HUDEP-2 (cell line): ENCODE measurements around the gene CCT2.
"Not testable (repeated sequence)": the region's sequence is repeated elsewhere in the genome, so short reads cannot be mapped to it uniquely, and the experiment has no call there.

Experiments used
- DNase-seq, 76 experiments: peaks; one replicate each; lab custom pipeline; 2025; ENCODE audit not compliant: unreplicated experiment in 76 of 76; lab: John Stamatoyannopoulos, UW

The CCT2 gene

DNA sequence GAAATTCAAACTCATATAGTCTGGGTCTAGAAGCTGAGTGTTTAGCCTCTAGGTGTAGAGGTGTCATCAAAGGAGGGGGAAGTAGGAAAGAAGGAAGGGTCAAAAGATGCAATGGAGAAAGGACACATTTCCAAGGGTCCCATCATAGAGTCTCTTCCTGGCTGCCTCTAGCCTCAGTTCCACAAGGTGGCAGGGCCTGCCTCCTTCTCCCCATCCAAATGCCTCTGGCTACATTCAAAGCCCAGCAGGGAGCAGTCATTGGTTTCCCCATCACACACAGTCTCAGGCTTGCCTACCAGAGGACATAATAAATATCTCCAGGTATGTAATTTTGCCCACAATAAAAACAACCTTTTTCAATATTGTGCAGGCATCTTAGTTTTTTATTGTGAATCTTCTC, 2.1 kb upstream of the CCT2 start:
- peak in 43 of 76 experiments; percentile 2 to 52 (median 21) for DNase-seq

DNA sequence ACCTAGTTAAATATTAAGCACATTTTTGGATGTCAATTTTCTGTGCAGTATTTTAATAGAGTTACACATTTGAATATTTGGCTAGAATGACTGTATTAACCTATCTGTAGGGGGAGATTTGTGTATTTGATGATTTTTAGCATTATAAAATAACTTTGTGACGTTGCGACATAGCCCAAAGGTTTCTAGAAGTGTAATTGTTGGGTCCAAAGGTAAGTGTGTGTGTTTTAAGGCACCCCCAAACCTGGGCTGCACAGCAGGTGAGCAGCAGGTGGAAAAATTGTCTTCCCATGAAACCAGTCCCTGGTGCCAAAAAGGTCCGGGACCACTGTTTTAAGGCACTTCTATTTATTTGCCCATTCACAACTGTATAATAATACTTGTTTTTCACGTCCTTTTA, 3.3 kb downstream of the CCT2 start:
- no peak for DNase-seq

DNA sequence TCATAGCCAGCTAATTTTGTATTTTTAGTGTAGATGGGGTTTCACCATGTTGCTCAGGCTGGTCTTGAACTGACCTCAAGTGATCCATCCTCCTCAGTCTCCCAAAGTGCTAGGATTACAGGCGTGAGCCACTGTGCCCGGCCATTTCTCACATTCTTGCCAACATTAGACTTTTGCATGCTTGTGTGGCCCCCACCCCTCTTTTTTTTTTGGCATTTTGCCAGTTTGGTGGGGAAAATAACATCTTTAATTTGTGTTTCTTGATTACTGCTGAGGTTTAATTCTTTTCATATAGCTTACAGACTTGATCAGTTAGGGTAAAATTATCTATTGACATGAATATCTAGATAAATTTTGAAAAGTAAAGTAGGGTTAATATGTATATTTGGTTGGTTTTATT, 3.8 kb downstream of the CCT2 start:
- no peak for DNase-seq

DNA sequence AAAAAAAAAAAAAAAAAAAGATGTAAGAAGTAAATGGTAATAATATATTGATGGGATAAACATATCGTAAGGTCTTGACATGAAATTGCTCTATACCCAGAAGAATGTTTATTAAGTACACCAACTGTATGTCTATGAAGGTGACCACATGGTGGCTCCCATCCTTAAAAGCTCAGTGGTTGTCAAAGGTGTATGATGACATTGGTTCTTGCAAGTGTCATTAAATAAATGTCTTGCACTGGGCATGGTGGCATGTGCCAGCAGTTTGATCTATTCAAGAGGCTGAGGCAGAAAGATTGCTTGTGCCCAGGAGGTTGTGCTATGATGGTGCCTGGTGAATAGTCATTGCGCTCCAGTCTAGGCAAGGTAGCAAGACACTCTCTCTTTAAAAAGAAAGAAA, 10.4 kb downstream of the CCT2 start:
- peak in 3 of 76 experiments; percentile 8 to 19 (median 17) for DNase-seq

DNA sequence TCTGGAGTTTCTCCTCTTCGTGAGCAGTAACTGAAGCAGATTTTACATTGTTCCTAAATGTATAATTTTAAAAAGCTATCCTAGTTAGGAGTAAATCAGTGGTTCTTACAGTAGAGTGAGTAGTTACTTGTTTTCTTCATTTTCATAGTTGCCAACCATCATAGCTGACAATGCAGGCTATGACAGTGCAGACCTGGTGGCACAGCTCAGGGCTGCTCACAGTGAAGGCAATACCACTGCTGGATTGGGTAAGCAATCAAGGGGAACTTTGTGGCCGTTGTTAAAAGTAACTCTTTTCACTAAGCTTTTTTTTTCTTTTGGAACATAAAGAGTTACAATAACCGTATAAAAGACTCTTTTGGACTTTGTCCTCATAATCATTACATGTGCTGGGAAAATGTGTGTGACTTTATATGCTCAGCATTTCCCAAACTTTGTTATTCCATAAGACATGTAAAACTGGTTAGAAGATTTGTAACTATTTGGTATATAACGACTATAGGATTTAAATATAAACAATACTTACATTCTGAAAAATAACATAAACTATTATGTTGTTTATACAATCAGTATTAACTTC, 13.0 kb downstream of the CCT2 start:
- no peak for DNase-seq

DNA sequence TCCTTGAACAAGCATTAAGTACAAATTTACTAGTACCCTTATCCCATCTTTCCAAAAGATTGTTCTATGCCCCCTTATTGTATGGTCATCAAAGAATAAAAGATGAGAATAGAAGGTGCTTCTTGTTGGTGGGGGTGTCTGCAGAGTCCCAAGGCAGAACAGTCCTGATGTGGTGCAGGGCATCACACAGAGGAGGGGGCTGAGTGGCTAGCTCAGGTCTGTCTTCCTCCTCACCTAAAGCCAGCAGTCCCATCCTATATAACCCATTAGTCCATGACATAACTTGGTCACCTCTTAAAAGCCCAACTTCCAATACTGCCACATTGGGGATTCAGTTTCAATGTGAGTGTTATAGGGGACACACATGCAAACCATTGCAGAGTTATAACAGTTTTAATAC, 15.5 kb downstream of the CCT2 start:
- DNase-seq = no peak

DNA sequence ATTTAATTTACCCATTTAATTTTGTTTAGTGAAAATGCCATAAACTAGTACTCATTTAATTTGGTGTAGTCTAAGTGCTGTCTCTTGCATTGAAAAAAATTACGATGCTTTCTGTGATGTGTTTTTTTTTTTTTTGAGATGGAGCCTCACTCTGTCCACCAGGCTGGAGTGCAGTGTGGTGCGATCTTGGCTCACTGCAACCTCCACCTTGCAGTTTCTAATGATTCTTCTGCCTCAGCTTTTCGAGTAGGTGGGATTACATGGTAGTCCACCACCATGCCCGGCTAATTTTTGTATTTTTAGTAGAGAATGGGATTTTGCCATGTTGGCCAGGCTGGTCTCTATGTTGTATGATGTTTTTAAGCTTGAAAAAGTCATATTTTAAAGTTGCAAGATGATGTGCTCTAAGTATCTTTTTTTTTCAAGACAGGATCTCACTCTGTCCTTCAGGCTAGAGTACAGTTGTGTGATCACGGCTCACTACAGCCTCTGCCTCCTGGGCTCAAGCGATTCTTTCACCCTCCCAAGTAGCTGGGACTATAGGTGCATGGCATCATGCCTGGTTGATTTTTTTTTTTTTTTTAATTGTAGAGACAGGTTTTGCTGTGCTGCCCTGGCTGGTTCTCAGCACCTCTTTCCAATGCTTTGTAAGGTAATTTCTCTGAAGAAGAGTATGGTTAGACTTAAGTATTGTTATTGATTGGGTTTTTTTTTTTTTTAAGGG, 16.9 kb downstream of the CCT2 start:
- DNase-seq = no peak

DNA sequence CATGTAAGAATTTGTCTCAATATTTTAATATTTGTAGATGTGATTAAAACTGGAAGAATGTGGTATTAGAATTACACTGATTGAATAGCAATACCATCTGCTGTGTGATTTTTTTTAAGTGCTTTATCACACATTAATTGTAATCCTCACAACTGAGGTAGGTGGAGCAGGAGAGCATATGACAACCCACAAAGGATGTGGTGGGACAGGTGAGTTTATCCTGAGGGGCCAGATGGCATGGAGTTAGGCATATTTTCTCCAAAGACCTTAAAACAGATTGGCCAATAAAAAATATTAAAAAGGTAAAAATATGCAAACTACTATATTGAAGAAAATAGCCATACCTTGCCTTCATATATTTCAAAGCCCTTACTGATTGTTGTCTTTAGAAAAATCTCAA, 17.7 kb downstream of the CCT2 start:
- no peak for DNase-seq

DNA sequence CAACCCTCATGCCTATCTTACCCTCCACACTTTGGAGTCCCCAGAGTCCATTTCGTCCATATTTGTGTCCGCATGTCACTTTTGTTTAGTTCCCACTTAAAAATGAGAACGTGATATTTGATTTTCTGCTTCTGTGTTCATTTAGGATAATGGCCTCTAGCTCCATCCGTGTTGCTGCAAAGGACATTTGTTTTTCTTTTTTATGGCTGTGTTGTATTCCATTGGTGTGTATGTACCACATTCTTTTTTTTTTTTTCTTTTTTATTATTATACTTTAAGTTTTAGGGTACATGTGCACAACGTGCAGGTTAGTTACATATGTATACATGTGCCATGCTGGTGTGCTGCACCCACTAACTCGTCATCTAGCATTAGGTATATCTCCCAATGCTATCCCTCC, 18.3 kb downstream of the CCT2 start:
- not testable (repeated sequence) for DNase-seq

DNA sequence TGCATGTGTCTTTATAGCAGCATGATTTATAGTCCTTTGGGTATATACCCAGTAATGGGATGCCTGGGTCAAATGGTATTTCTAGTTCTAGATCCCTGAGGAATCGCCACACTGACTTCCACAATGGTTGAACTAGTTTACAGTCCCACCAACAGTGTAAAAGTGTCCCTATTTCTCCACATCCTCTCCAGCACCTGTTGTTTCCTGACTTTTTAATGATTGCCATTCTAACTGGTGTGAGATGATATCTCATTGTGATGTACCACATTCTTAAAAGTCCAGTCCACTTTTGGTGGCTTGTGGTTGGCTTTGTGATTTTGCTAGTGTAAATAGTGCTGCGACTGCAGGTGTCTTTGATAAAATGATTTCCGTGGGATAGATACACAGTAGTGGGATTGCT, 19.0 kb downstream of the CCT2 start:
- DNase-seq = not testable (repeated sequence)

DNA sequence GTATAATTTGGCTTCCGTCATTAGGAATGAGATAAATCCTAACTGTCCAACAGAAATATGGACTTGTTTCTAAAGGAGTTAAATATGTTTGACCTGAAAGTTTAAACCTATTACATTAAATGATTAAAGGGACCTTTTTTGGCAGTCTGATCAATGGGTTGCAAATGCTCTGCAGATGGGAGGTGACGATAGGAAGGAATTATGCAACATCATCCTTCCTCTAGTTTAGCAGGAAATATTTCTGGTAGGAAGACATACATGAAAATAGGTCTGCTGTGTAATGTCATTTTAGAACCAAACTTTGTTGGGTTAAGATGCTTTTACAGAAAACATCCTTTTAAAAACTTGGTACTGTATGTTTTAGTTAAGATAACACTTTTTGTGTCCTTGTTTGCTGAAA, 22.9 kb downstream of the CCT2 start:
- no peak for DNase-seq

DNA sequence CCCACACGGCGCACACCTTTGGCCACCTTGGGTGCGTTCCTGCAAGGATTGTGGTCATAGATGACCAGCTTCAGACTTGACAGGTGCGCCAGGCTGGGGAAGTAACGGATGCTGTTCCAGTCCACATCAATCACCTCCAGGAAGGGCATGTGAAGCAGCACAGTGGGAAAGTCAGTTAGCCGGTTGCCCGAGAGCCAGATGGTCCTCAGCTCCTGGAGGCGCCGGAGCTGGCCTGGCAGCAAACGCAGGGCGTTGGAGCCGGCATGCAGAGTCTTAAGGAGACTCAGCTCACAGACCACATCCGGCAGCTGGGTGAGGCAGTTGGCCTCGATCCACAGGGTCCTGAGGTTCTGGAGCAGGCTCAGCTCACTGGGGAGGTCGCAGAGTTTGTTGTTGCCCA, 24.9 kb downstream of the CCT2 start:
- DNase-seq = no peak

DNA sequence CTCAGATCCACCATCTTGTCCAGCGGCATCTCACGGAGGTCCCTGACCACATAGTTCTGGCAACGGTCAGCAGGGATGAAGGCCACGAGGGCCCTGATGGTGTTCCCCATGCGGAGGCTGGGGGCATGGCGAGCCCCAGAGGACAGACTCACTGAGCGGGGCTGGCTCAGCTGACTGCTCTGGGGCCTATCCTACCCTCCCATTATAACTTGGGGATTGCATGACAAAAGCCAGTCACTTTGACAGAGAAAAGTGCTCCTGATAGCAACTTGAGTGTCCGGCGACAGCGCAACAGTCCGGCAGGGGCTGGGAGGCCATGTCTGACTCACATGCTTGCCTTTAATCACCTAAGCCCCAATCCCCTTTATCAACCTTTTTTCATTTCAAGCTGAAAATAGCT, 25.5 kb downstream of the CCT2 start, which contains the start of gene LRRC10:
Gene LRRC10, minus strand, starts transcription at position 179 of the 400 bp plus-strand sequence. Its CDS starts 69 bp downstream, at position 110.
- DNase-seq = no peak

DNA sequence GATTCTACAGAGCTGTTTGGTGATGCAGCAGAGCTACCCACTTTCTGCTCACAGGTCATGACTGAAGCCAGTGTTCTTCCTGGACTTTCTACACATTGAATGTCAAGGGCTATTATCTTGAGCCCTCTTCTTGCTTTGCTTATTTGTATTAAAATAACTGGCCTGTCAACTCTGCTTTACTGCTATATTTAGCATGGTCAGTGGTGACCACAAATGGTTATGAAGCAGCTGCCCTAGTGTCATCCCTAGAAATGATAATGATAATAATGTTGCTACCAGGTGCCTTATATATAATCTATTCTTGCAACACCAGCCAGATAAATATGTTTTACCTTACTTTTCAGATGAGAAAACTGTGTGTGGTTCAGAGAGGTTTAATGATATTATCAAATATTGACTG, 28.1 kb downstream of the CCT2 start:
- DNase-seq = no peak

DNA sequence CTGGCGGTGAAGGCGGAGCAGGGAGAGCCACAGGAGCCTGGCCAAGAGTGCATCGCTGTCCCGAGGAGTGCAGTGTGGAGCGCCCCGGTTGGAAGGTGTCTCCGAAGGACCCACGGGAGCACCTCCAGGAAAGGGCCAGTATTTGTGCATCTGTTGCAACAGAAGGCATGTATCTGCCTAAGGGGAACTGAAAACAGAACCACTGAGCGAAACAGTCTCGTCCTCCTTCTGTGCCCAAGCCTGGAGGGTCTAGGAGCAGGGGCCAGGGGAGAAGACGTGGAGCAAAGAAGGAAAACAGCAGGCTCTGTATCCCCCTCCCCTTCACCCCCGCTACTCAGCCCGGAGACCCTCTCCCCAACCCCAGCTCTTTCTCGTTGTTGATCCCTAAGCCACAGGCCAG, 30.8 kb downstream of the CCT2 start:
- no peak for DNase-seq

DNA sequence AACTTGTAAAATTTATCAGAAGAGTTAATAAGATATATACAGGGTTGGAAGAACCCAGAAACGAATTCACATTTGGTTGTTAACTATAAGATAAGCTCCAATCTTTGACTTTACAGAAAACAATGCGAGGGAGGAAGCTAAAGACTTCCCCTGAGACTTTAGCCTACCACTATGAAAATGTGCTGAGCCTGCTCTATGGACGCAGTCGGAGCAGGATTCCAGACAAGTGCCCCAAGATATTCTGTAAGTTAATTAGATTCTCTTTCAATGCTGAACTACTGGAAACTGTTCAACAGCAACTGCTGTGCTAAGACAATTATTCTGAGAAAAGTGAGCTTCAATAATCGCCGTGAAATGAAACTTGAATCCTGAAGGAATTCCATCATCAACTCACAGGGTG, 33.8 kb downstream of the CCT2 start:
- DNase-seq = no peak

DNA sequence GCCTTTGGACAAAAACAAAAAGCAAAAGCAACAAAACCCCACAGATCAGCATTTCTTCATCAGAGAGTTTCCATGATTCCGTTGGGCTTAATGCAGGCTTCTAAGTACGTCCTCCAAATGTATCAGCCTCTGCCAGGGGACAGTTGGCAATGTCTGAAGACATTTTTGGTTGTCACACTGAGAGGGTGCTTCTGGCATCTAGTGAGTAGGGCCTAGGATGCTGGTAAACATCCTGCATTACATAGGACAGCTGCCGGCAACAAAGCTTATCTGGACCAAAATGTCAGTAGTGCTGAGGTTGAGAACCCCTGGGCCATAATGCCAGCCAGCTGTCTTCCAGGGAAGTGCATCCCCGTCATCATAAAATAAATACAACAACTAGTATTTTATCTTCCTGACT, 34.8 kb downstream of the CCT2 start:
- DNase-seq = no peak

DNA sequence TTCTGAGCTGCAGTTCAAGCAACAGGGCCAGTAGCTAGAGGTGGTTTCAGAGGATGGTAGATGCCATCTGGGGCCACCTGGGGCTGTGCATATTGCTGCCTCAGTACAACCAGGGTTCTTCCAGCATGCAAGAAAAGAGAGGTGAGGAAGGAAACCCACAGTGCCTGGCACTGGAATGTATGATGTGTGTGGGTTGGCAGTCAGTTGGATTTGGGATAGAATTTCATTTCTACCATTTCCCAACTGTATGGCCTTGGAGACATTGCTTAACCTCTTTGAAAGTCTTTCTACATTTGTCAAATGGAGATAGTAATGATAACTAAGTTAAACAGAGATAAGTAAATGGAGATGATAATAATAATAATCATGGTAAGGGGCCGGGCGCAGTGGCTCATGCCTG, 35.7 kb downstream of the CCT2 start:
- DNase-seq = no peak

DNA sequence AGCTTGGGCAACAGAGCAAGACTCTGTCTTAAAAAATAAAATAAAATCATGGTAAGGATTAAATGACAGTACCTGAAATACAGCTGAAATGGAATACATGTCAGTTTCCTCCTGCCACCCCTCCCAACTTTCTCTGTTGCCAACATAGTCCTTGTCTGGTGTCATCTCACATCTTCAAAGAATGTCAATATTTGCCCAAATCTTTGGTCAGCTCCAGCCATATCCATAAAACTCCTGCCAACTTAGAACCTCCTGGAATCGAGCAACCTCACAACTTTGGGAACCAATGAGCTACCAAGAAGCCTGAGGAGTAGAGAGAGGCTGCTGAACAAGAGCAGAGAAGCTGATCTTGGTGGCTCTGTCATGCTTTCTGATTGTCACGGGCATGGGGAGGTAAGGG, 36.3 kb downstream of the CCT2 start:
- no peak for DNase-seq

DNA sequence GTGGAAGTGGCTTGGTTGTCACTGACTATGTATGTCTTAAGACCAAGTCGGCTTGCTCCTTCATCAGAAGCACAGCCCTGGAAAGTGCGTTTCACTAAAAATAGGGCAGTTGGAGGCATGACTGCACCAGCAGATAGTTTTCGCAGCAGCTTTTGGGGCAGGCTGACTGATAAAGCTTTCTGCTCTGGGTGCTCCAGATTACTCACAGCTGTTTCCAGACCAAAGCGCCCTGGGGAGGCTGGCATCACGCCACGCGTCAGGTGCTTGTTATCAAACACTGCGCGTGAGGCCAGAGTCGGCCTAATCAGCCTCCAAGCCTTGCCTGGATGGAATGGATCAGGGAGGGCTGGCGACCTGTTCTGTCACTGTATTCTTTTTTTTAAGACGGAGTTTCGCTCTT, 38.7 kb downstream of the CCT2 start:
- DNase-seq = peak in 75 of 76 experiments; percentile 74 to 99 (median 98)

DNA sequence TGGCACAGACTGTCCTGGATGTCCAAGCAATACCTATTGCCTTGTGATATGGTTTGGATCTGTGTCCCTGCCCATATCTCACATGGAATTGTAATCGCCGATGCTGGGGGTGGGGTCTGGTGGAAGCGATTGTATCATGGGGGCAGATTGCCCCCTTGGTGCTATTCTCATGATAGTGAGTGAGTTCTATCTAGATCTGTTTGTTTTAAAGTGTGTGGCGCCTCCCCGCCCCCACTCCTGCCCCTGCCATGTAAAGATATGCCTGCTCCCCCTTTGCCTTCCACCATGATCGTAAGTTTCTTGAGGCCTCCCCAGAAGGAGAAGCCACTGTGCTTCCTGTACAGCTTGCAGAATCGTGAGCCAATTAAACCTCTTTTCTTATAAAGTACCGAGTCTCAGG, 42.2 kb downstream of the CCT2 start:
- DNase-seq = peak in 1 of 76 experiments; percentile 3

DNA sequence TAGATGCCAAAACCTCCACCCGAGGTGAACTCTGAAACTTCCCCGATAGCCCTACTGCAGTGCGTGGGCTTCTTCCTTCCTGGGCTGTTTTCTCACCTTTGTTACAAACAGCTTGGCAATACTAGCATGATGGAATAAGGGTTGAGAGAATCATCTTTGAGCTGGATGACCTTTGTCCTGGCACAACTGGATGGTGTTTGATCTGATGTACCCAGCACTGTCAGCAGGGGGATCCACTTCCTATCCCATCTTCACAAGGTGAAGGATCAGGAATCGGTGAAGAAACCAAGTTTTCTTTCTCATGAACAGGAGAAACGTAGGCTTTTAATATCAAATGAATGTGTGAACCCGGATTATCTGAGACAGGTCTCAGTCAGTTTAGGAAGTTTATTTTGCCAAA, 44.9 kb downstream of the CCT2 start:
- peak in 8 of 76 experiments; percentile 2 to 24 (median 12) for DNase-seq
